Left ventricle myocardium inferior (tissue), 1 donor: Measurements from ENCODE around the gene TRIOBP. TPM values are rescaled to one million over a fixed set of nuclear protein-coding genes. Genes with fewer than 3 reads are reported as not detected.
"Not testable (repeated sequence)": the region's sequence is repeated elsewhere in the genome, so short reads cannot be mapped to it uniquely, and the experiment has no call there.

Source experiments
- DNase-seq: peaks from one replicate; pipeline ENCODE4 v3.0.0-alpha.2; 2020
- H3K27ac ChIP-seq: fragments of 200-600 bp; replicated peaks from 2 replicates; pipeline ENCODE4 v1.8.0; 2021
- H3K27me3 ChIP-seq: fragments of 200-600 bp; 2 replicates; pipeline ENCODE4 v1.8.0; 2021; ENCODE audit warnings: low read depth
- H3K36me3 ChIP-seq: fragments of 200-600 bp; 2 replicates; pipeline ENCODE4 v1.8.0; 2021
- H3K4me1 ChIP-seq: fragments of 200-600 bp; 2 replicates; pipeline ENCODE4 v1.8.0; 2021
- H3K4me3 ChIP-seq: fragments of 200-600 bp; 2 replicates; pipeline ENCODE4 v1.8.0; 2021; ENCODE audit warnings: mild to moderate bottlenecking, moderate library complexity
- H3K9me3 ChIP-seq: fragments of 200-600 bp; replicated peaks from 2 replicates; pipeline ENCODE4 v1.8.0; 2021
- CTCF ChIP-seq: fragments of 200-600 bp; IDR thresholded peaks from 2 replicates; pipeline ENCODE4 v1.8.0; 2021; ENCODE audit warnings: antibody characterized with exemption, mild to moderate bottlenecking, borderline replicate concordance
- intact Hi-C: fragments of 100-400 bp; cut with micrococcal nuclease; formaldehyde crosslinking; loops from one replicate; pipeline ENCODE4 v1.11.0; 2022
- total RNA-seq: library from RNA; stranded (reverse); fragmentation: NEBNext Ultra II Directional; extraction: Animal tissue kit (Norgen Biotek cat#: 25700); gene quantifications from one replicate; pipeline ENCODE4 v1.2.1, GENCODE V29; 2021
- donor health status: DM: no; HTN: yes; CAD: no; lungs with severe emphysema.

Gene TRIOBP
- total RNA-seq, 1 donor from 2014 or later: 86.5 TPM

DNA sequence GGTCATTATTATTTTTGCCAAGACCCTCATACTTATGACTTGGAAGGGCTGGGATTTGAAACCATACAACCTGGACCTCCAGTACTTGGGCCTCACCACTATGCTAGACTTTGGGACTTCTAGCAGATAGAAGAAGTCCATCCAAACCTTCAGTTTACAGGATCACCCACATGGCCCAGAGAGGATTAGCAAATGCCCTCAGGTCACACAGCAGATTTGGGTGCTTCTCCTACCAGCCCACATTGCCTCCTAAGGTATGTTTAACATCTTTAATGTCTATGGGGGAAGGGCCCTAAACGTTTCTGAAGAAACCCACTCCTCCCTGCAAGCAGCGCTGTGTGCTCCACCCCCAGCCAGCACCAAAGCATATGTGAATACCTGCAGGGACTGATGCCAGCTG is 93.4 kb downstream of the TRIOBP start:
- H3K4me3 ChIP-seq: no peak overlapping the region
- TF ChIP-seq CTCF: no peak
- no peaks in the 10 kb centered on the region for H3K36me3 ChIP-seq
- no peaks in the 10 kb centered on the region for H3K9me3 ChIP-seq
- no peak for DNase-seq
- intact Hi-C loops: loop anchor here (10.0 kb wide), 1 partner anchor 145 kb away; no protein-coding TSS in a partner anchor
- H3K27ac ChIP-seq: no peak overlapping the region
- no peaks in the 10 kb centered on the region for H3K4me1 ChIP-seq
- no peaks in the 10 kb centered on the region for H3K27me3 ChIP-seq

DNA sequence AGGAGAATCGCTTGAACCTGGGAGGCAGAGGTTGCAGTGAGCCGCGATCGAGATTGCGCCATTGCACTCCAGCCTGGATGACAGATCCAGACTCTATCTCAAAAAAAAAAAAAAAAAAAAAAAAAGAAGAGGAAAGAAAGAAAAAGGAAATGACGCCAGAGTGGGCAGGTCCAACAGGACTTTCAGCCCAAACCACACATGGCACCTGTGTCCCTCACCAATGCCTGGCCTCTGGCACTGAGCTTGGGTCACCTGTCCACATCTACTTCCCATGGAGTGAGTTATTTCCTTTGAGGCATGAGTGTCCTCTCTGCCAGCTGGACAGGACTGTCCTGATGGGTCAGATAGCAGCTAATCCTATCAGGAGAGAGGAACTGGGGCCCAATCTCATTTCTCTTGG is 95.6 kb downstream of the TRIOBP start:
- H3K27me3 ChIP-seq: no peaks in the 10 kb centered on the region
- no peaks in the 10 kb centered on the region for H3K4me1 ChIP-seq
- H3K36me3 ChIP-seq: no peaks in the 10 kb centered on the region
- no peak for TF ChIP-seq CTCF
- H3K27ac ChIP-seq: no peak overlapping the region
- H3K9me3 ChIP-seq: no peaks in the 10 kb centered on the region
- no peak overlapping the region for H3K4me3 ChIP-seq
- no peak for DNase-seq
- intact Hi-C loops: loop anchor here (10.0 kb wide), 1 partner anchor 148 kb away; no protein-coding TSS in a partner anchor

GRCh38 chr22:37794376-37794775 is 97.5 kb downstream of the TRIOBP start:
- Histone ChIP-seq H3K4me3 (no peak overlapping the region), H3K36me3 (no peaks in the 10 kb centered on the region), H3K9me3 (no peaks in the 10 kb centered on the region), H3K27ac (no peak overlapping the region), H3K27me3 (no peaks in the 10 kb centered on the region), H3K4me1 (no peaks in the 10 kb centered on the region)
- DNase-seq: no peak
- no peak for TF ChIP-seq CTCF
- intact Hi-C loops: loop anchor here (10.0 kb wide), 1 partner anchor 150 kb away; no protein-coding TSS in a partner anchor

- Histone ChIP-seq H3K27me3 (no peaks in the 10 kb centered on the region), H3K27ac (no peak overlapping the region), H3K4me1 (no peaks in the 10 kb centered on the region), H3K36me3 (no peaks in the 10 kb centered on the region), H3K9me3 (no peaks in the 10 kb centered on the region), H3K4me3 (no peak overlapping the region)
- no peak for TF ChIP-seq CTCF
- DNase-seq: no peak
- intact Hi-C loops: loop anchor here (10.0 kb wide), 1 partner anchor 151 kb away; no protein-coding TSS in a partner anchor
Measured at GRCh38 chr22:37796079-37796478, 99.2 kb downstream of the TRIOBP start.

- intact Hi-C loops: loop anchor here (10.0 kb wide), 1 partner anchor 152 kb away; no protein-coding TSS in a partner anchor
- H3K27me3 ChIP-seq, DNase-seq, H3K4me1 ChIP-seq, H3K4me3 ChIP-seq, H3K9me3 ChIP-seq, H3K36me3 ChIP-seq, H3K27ac ChIP-seq: not testable (repeated sequence)
Measured at GRCh38 chr22:37797259-37797658, 100.4 kb downstream of the TRIOBP start.

GRCh38 chr22:37797874-37798500 is 101.1 kb downstream of the TRIOBP start:
- Histone ChIP-seq H3K27me3 (no peaks in the 10 kb centered on the region), H3K9me3 (no peaks in the 10 kb centered on the region), H3K4me1 (peaks cover 12% of the 10 kb centered on the region), H3K27ac (no peak overlapping the region), H3K4me3 (no peak overlapping the region), H3K36me3 (no peaks in the 10 kb centered on the region)
- TF ChIP-seq CTCF: no peak
- intact Hi-C loops: loop anchor here (10.0 kb wide), 1 partner anchor 153 kb away; no protein-coding TSS in a partner anchor
- no peak for DNase-seq

DNA sequence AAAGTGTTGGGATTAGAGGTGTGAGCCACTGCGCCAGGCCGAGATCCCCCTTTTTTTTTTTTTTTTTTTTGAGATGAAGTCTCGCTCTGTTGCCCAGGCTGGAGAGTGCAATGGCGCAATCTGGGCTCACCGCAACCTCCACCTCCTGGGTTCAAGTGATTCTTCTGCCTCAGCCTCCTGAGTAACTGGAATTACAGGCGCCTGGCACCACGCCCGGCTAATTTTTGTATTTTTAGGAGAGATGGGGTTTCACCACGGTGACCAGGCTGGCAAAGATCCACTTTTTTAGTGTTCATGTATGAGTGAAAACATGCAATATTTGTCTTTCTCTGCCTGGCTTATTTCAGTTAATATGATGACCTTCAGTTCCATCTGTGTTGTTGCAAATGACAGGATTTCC is 103.1 kb downstream of the TRIOBP start:
- intact Hi-C loops: loop anchor here (10.0 kb wide), 1 partner anchor 155 kb away; no protein-coding TSS in a partner anchor
- H3K27me3 ChIP-seq, DNase-seq, H3K4me3 ChIP-seq, H3K9me3 ChIP-seq, H3K36me3 ChIP-seq, H3K27ac ChIP-seq: not testable (repeated sequence)
- H3K4me1 ChIP-seq: peaks cover 27% of the 10 kb centered on the region
